Peyer's patch (tissue), 4 donors: ENCODE results near the gene BBS1. TPM values are rescaled to one million over a fixed set of nuclear protein-coding genes. Genes with fewer than 3 reads are reported as not detected.

Experiments
- DNase-seq, 3 donors: peaks; one replicate each; pipeline ENCODE4 v3.0.0-alpha.2; 2017 to 2019
- H3K27ac ChIP-seq, 4 donors: fragments of 200-600 bp; sonication (generic); one replicate each; pipeline ENCODE4 v1.5.1; 2016 to 2019
- H3K27me3 ChIP-seq, 2 donors: fragments of 200-600 bp; sonication (generic); one replicate each; pipeline ENCODE4 v1.5.1; 2019
- H3K36me3 ChIP-seq, 3 donors: fragments of 200-600 bp; sonication (generic); one replicate each; pipeline ENCODE4 v1.5.1; 2016 to 2019
- H3K4me1 ChIP-seq, 4 donors: fragments of 200-600 bp; sonication (generic); one replicate each; pipeline ENCODE4 v1.5.1; 2016 to 2019
- H3K4me3 ChIP-seq, 4 donors: fragments of 200-600 bp; sonication (generic); 1 replicate in 3 of 4; 2 replicates in 1 of 4; pipeline ENCODE4 v1.5.1; 2016 to 2019; ENCODE audit warnings: mild to moderate bottlenecking in 1 of 4
- H3K9me3 ChIP-seq, 4 donors: fragments of 200-600 bp; sonication (generic); one replicate each; pipeline ENCODE4 v1.5.1; 2016 to 2019; ENCODE audit warnings: mild to moderate bottlenecking in 1 of 4
- POLR2A ChIP-seq, 2 donors: fragments of 450-650 bp; IDR thresholded peaks; one replicate each; pipeline ENCODE4 v1.5.1; 2017; ENCODE audit warnings: antibody characterized with exemption in 2 of 2, mild to moderate bottlenecking in 2 of 2, moderate library complexity in 2 of 2
- total RNA-seq, 4 donors: library from RNA; depleted of rRNA; stranded (reverse); fragments of >200 nt; gene quantifications; one replicate each; pipeline ENCODE4 v1.1.0, GENCODE V29; 2016
- TF ChIP-seq, protein P1 (sequence below), 6 experiments: fragments of 450-650 bp in 4 of 6; fragments of 200-600 bp in 2 of 6; sonication (generic) in 1 of 6; IDR thresholded peaks; one replicate each; pipeline ENCODE4 v1.5.1; 2017 to 2019; ENCODE audit warnings: antibody characterized with exemption in 6 of 6, mild to moderate bottlenecking in 3 of 6, moderate library complexity in 1 of 6

The BBS1 gene
- total RNA-seq, 4 donors from 2014 or later, result 25.6 to 167 (median 73.4) TPM

DNA sequence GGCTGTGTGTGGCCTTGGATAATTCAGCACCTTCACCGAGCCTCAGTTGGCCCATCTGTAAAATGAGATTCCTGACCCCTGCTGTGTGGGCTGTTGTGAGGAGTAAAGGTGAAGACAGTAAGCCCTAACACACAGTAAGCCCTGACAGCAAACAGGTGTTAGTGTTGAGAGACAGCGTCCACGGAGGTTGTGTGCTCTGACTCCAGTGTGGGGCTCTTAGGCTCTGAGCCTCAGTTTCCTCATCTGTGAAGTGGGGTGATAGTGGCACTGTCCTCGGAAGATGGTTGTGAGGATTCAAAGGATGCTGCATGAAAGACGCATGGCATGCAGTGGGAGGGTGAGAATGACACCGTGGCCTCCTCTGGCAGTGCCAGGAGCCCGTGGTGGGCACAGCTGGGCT is 16.0 kb upstream of the BBS1 start:
- TF ChIP-seq, protein P1, sequence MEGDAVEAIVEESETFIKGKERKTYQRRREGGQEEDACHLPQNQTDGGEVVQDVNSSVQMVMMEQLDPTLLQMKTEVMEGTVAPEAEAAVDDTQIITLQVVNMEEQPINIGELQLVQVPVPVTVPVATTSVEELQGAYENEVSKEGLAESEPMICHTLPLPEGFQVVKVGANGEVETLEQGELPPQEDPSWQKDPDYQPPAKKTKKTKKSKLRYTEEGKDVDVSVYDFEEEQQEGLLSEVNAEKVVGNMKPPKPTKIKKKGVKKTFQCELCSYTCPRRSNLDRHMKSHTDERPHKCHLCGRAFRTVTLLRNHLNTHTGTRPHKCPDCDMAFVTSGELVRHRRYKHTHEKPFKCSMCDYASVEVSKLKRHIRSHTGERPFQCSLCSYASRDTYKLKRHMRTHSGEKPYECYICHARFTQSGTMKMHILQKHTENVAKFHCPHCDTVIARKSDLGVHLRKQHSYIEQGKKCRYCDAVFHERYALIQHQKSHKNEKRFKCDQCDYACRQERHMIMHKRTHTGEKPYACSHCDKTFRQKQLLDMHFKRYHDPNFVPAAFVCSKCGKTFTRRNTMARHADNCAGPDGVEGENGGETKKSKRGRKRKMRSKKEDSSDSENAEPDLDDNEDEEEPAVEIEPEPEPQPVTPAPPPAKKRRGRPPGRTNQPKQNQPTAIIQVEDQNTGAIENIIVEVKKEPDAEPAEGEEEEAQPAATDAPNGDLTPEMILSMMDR (IDR thresholded peaks at IDR 0.05), result no peak
- no peak for TF ChIP-seq POLR2A (IDR thresholded peaks at IDR 0.05)
- no peaks in the 10 kb centered on the region for H3K27me3 ChIP-seq
- no peak overlapping the region for H3K4me3 ChIP-seq
- no peaks in the 10 kb centered on the region for H3K9me3 ChIP-seq
- H3K27ac ChIP-seq, result no peak overlapping the region
- no peak for DNase-seq
- peaks cover 0 to 9% (median 0%) of the 10 kb centered on the region in 4 donors for H3K4me1 ChIP-seq
- peaks cover 0 to 65% (median 0%) of the 10 kb centered on the region in 3 donors for H3K36me3 ChIP-seq

DNA sequence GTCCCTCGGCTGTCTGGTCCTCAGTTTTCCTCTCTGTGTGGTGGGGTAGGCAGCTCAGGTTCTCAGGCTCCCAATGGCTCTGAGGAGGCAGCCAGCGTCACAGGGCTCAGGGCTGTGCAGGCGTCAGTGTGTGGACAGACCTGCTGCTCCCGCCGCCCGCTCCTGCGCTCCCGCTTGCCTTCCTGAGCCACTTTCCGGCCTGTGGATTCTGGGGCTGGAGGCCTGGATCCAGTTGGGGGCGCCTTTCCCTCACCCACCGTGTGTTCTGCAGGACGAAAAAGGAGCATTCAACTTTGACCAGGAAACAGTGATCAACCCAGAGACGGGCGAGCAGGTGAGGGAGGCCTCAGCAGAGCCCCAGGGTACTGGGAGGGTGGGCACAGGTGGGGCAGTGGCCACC is 15.5 kb upstream of the BBS1 start:
- no peaks in the 10 kb centered on the region for H3K27me3 ChIP-seq
- H3K9me3 ChIP-seq, result no peaks in the 10 kb centered on the region
- no peak for TF ChIP-seq POLR2A (IDR thresholded peaks at IDR 0.05)
- H3K4me1 ChIP-seq, result peaks cover 0 to 9% (median 0%) of the 10 kb centered on the region in 4 donors
- no peak overlapping the region for H3K27ac ChIP-seq
- H3K36me3 ChIP-seq, result peaks cover 0 to 65% (median 0%) of the 10 kb centered on the region in 3 donors
- no peak overlapping the region for H3K4me3 ChIP-seq
- no peak for DNase-seq

DNA sequence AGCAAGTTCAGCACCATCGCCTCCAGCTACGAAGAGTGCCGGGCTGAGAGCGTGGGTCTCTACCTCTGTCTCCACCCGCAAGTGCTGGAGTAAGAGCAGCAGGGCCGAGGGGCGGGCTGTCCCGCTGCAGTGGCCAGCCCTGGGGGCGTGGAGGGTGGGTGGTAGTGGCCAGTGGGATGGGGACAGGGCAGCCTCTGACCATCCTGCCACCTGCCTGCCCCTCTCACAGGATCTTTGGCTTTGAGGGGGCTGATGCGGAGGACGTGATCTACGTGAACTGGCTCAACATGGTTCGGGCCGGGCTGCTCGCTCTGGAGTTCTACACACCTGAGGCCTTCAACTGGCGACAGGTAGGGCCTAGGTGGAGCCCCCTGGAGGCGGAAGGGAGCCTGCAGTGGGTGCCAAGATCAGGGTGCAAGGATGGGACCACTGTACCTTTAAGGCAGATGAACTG is 15.0 kb upstream of the BBS1 start:
- Histone ChIP-seq H3K27me3 (no peaks in the 10 kb centered on the region), H3K9me3 (no peaks in the 10 kb centered on the region), H3K36me3 (peaks cover 0 to 69% (median 0%) of the 10 kb centered on the region in 3 donors), H3K4me3 (no peak overlapping the region), H3K4me1 (peaks cover 0 to 9% (median 0%) of the 10 kb centered on the region in 4 donors), H3K27ac (no peak overlapping the region)
- no peak for TF ChIP-seq POLR2A (IDR thresholded peaks at IDR 0.05)
- TF ChIP-seq, protein P1 (IDR thresholded peaks at IDR 0.05), result no peak
- no peak for DNase-seq

DNA sequence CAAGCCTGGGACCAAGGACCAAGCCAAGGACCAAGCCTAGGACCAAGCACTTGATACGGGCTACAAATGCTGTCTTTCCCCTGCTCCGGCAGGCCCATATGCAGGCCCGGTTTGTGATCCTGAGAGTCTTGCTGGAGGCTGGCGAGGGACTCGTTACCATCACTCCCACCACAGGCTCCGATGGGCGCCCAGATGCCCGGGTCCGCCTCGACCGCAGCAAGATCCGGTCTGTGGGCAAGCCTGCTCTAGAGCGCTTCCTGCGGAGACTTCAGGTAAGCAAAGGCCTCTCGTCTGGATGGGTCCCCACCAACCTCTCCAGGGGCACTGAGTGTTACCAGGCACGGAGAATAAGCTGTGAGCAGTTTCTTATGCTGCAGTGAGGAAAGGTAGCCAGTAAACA is 13.2 kb upstream of the BBS1 start:
- no peak overlapping the region for H3K4me3 ChIP-seq
- no peaks in the 10 kb centered on the region for H3K9me3 ChIP-seq
- H3K36me3 ChIP-seq, result peaks cover 0 to 64% (median 0%) of the 10 kb centered on the region in 3 donors
- no peak for TF ChIP-seq POLR2A (IDR thresholded peaks at IDR 0.05)
- TF ChIP-seq, protein P1 (IDR thresholded peaks at IDR 0.05), result no peak
- no peaks in the 10 kb centered on the region for H3K27me3 ChIP-seq
- peaks cover 0 to 9% (median 0%) of the 10 kb centered on the region in 4 donors for H3K4me1 ChIP-seq
- DNase-seq, result no peak
- no peak overlapping the region for H3K27ac ChIP-seq

DNA sequence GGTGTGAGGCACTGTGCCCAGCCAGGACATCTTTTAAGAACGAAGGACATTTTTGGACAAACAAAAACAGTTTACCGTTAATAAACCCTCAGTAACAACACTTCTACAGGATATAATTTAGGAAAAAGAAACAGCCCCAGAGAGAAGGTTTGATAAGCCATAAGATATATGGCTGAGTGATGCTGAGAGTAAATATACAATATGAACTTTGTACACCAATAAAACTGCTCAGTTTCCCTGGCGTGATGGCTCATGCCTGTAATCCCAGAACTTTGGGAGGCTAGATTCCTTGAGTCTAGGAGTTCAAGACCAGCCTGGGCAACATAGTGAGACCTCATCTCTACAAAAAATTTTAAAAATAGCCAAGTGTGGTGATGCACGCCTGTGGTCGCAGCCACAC is 11.9 kb upstream of the BBS1 start:
- no peak for TF ChIP-seq POLR2A (IDR thresholded peaks at IDR 0.05)
- TF ChIP-seq, protein P1 (IDR thresholded peaks at IDR 0.05), result no peak
- DNase-seq, result no peak
- Histone ChIP-seq H3K4me3 (no peak overlapping the region), H3K27ac (no peak overlapping the region), H3K36me3 (peaks cover 0 to 59% (median 0%) of the 10 kb centered on the region in 3 donors), H3K9me3 (no peaks in the 10 kb centered on the region), H3K4me1 (peaks cover 0 to 4% (median 0%) of the 10 kb centered on the region in 4 donors), H3K27me3 (no peaks in the 10 kb centered on the region)

DNA sequence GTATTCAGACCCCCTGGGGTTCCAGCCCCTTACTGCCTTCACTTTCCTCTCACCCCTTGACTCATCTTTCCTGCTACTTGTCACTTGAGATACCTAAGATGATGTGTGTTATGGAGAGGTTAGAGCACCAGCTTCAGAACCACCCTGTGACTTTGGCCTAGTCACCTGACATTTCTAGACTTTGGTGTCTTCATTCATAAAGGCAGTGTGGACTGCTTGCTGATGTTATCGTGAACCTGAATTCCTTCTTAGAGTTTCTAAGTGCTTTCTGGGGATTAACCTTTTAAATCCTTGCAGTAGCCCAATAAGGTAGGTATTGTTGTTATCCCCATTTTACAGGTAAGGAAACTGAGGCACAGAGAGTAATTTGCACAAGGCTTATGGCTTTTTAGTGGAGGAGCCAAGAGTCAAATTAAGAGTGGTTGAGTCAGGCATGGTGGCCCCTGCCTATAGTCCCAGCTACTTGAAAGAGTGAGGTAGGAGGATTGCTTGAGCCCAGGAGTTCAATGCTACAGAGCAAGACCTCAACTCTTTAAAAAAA is 5.1 kb upstream of the BBS1 start:
- H3K9me3 ChIP-seq, result no peaks in the 10 kb centered on the region

More for the DNA sequence above, 5.1 kb upstream of the BBS1 start:
- Histone ChIP-seq H3K27me3 (no peaks in the 10 kb centered on the region), H3K4me1 (peaks cover 0 to 4% (median 0%) of the 10 kb centered on the region in 4 donors), H3K27ac (no peak overlapping the region), H3K36me3 (peaks cover 0 to 42% (median 0%) of the 10 kb centered on the region in 3 donors), H3K4me3 (no peak overlapping the region)
- DNase-seq, result no peak
- TF ChIP-seq, protein P1 (IDR thresholded peaks at IDR 0.05), result no peak
- no peak for TF ChIP-seq POLR2A (IDR thresholded peaks at IDR 0.05)
